Measurements from ENCODE around the gene MS4A6E.

- TF ChIP-seq MAX (IDR thresholded peaks at IDR 0.05) (no peak), RAD21 (IDR thresholded peaks at IDR 0.05; ENCODE audit: low read depth) (no peak), EGR1 (IDR thresholded peaks at IDR 0.05) (no peak), TAF1 (IDR thresholded peaks at IDR 0.05; ENCODE audit: low read depth) (no peak), USF1 (IDR thresholded peaks at IDR 0.05) (no peak)
Observed at GRCh38 chr11:60370252-60370810, 43.3 kb downstream of the MS4A6E start.

Data from Ishikawa (cell line).